LNCaP clone FGC (cell line): ENCODE measurements around the gene TSNAXIP1.

ENCODE experiments used
- DNase-seq: peaks from one replicate; pipeline ENCODE4 v3.0.0-alpha.2; 2011; ENCODE audit warnings: low read depth
- H3K4me3 ChIP-seq: 2 replicates; pipeline ENCODE4 v1.5.1; 2011; ENCODE audit warnings: mild to moderate bottlenecking, low read depth, low read length, control low read depth
- CTCF ChIP-seq: IDR thresholded peaks from 2 replicates; pipeline ENCODE4 v1.5.1; 2012; ENCODE audit warnings: mild to moderate bottlenecking; ENCODE audit not compliant: control insufficient read depth, insufficient read depth; ENCODE audit errors: extremely low read depth

The TSNAXIP1 gene

GRCh38 chr16:67868290-67868689, 61.6 kb downstream of the TSNAXIP1 start:
- no peak overlapping the region for H3K4me3 ChIP-seq
- DNase-seq, result no peak
- no peak for TF ChIP-seq CTCF

GRCh38 chr16:67869653-67870052, 63.0 kb downstream of the TSNAXIP1 start:
- TF ChIP-seq CTCF, result no peak
- no peak overlapping the region for H3K4me3 ChIP-seq
- no peak for DNase-seq

- TF ChIP-seq CTCF, result no peak
- no peak overlapping the region for H3K4me3 ChIP-seq
- DNase-seq, result no peak
These were observed 64.6 kb downstream of the TSNAXIP1 start for GRCh38 chr16:67871256-67871655.

- TF ChIP-seq CTCF, result no peak
- H3K4me3 ChIP-seq, result peak overlapping the region; percentile 85
- DNase-seq, result no peak
These were observed 65.5 kb downstream of the TSNAXIP1 start for GRCh38 chr16:67872131-67872630.

GRCh38 chr16:67872631-67873434, 66.1 kb downstream of the TSNAXIP1 start, which contains the start of gene EDC4:
EDC4 (plus strand) TSS chr16:67873052; CDS start chr16:67873262, 210 bp downstream.
- DNase-seq, result peak; percentile 37
- no peak for TF ChIP-seq CTCF
- peak within 1 kb of the TSS; percentile 85 for H3K4me3 ChIP-seq

- peak overlapping the region; percentile 85 for H3K4me3 ChIP-seq
- TF ChIP-seq CTCF, result no peak
- DNase-seq, result no peak
These were observed 67.0 kb downstream of the TSNAXIP1 start for GRCh38 chr16:67873435-67874370.
